ENCODE data around the gene FOXD4L5.
"Not testable (repeated sequence)": the region's sequence is repeated elsewhere in the genome, so short reads cannot be mapped to it uniquely, and the experiment has no call there.

FOXD4L5 gene

DNA sequence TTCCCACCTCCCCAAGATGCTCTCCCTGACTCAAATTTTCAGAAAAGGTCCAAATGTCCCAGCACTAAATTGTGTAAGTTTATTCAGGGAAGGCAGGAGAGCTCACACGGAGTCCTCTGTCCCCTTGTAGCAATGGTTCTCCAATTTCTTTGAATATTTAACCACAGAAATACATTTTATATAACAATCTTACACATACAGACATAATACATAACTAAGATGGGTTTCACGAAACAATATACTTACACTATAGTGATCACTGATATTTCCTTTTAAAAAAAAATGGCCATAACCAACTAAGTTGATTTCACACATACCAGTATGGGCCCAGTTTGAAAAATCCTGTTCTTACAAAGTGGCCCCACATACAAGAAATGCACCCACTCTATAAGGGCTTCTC is at the start of gene FOXD4L5:
Gene FOXD4L5, minus strand, starts transcription at position 101 of the 400 bp plus-strand sequence. CDS start 832 bp downstream, outside the sequence.
- DNase-seq (ENCODE audit: low read depth); H3K4me3 ChIP-seq (ENCODE audit: low read length): not testable (repeated sequence)

DNA sequence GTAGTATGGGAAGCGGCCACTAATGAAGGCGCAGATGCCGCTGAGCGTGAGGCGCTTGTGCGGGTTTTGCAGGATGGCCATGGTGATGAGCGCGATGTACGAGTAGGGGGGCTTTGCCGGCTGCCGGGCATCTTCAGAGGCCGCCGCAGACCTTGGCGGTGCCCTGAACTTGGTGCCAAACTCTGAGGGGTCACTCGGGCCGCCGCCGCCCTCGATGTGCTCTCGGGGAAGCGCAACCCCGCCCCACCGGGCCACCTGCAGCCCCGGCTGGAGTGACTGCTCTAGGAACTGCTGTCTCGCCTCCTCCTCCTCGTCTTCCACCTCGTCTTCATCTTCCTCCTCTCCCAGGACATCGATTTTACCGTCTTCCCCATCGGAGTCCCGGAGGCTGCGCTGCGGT is 1.1 kb downstream of the FOXD4L5 start:
- H3K4me3 ChIP-seq (ENCODE audit: low read length); DNase-seq (ENCODE audit: low read depth): not testable (repeated sequence)

DNA sequence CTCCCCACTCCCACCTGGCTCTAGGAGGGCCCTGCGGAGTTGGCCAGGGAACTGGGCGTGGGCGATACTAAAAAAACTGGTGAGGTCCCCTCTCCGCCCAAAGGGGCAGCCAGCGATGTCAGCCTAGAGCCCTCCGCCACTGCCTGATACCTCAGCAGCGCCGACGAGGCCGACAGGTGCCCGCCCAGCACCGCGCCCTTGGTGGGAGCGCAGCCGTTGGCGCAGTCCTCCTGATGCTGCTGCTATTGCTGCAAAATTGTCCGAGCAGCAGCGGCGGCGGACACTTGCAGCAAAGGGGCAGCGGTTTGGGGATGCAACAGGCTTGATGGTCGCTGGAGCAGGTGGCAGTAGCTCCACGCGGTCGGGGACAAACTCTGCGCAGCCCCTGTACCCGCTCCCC is 2.0 kb downstream of the FOXD4L5 start:
- not testable (repeated sequence) for DNase-seq (ENCODE audit: low read depth); H3K4me3 ChIP-seq (ENCODE audit: low read length)

Data from retinal pigment epithelial cell (primary cell).